ENCODE measurements around the gene BCO2. TPM values are rescaled to one million over a fixed set of nuclear protein-coding genes. Genes with fewer than 3 reads are reported as not detected.
A peak's percentile ranks its signal among the peaks of the same experiment; 100 is the strongest.

Gene BCO2
- 0.70 TPM for polyA plus RNA-seq (2013, experiment 1 of 2)
- not detected for polyA plus RNA-seq (2013, experiment 2 of 2)

GRCh38 chr11:112174789-112175598 lies at the start of gene BCO2:
Gene BCO2 (plus strand): TSS chr11:112175512. CDS start chr11:112175602, 90 bp downstream.
- Histone ChIP-seq H3K9me3 (ENCODE audit: insufficient read depth, low read depth, low read length) (no peaks in the 10 kb centered on the region), H3K4me1 (ENCODE audit: insufficient read depth, low read length) (no peaks in the 10 kb centered on the region), H3K36me3 (ENCODE audit: insufficient read depth, low read length) (no peaks in the 10 kb centered on the region), H3K27ac (ENCODE audit: low read depth, low read length) (no peak within 1 kb of the TSS), H3K27me3 (ENCODE audit: insufficient read depth, low read length) (0 out of 2 replicates have a peak, but pooled peaks cover 2% of the 10 kb centered on the region), H3K9ac (ENCODE audit: low read depth, low read length) (no peak within 1 kb of the TSS), H3K4me3 (ENCODE audit: low read length) (peak within 1 kb of the TSS; percentile 42)
- WGBS, result 5% methylated on average over 11 of the region's 11 CpGs

GRCh38 chr11:112127056-112127455 lies 48.3 kb upstream of the BCO2 start:
- WGBS, result 94% methylated on average over 2 of the region's 2 CpGs
- H3K27me3 ChIP-seq (ENCODE audit: insufficient read depth, low read length), result no peaks in the 10 kb centered on the region
- no peak overlapping the region for H3K27ac ChIP-seq (ENCODE audit: low read depth, low read length)
- H3K4me3 ChIP-seq (ENCODE audit: low read length), result no peak overlapping the region
- H3K36me3 ChIP-seq (ENCODE audit: insufficient read depth, low read length), result no peaks in the 10 kb centered on the region
- H3K4me1 ChIP-seq (ENCODE audit: insufficient read depth, low read length), result no peaks in the 10 kb centered on the region
- no peak overlapping the region for H3K9ac ChIP-seq (ENCODE audit: low read depth, low read length)
- no peaks in the 10 kb centered on the region for H3K9me3 ChIP-seq (ENCODE audit: insufficient read depth, low read depth, low read length)

GRCh38 chr11:112128483-112129121 lies 46.7 kb upstream of the BCO2 start:
- Histone ChIP-seq H3K4me1 (ENCODE audit: insufficient read depth, low read length) (no peaks in the 10 kb centered on the region), H3K36me3 (ENCODE audit: insufficient read depth, low read length) (no peaks in the 10 kb centered on the region), H3K4me3 (ENCODE audit: low read length) (no peak overlapping the region), H3K9me3 (ENCODE audit: insufficient read depth, low read depth, low read length) (no peaks in the 10 kb centered on the region), H3K27ac (ENCODE audit: low read depth, low read length) (no peak overlapping the region), H3K27me3 (ENCODE audit: insufficient read depth, low read length) (no peaks in the 10 kb centered on the region), H3K9ac (ENCODE audit: low read depth, low read length) (no peak overlapping the region)
- WGBS, result 86% methylated on average over 3 of the region's 3 CpGs

GRCh38 chr11:112129656-112130055 lies 45.7 kb upstream of the BCO2 start:
- Histone ChIP-seq H3K27ac (ENCODE audit: low read depth, low read length) (no peak overlapping the region), H3K36me3 (ENCODE audit: insufficient read depth, low read length) (no peaks in the 10 kb centered on the region), H3K4me3 (ENCODE audit: low read length) (no peak overlapping the region), H3K27me3 (ENCODE audit: insufficient read depth, low read length) (no peaks in the 10 kb centered on the region), H3K9ac (ENCODE audit: low read depth, low read length) (no peak overlapping the region), H3K4me1 (ENCODE audit: insufficient read depth, low read length) (no peaks in the 10 kb centered on the region), H3K9me3 (ENCODE audit: insufficient read depth, low read depth, low read length) (no peaks in the 10 kb centered on the region)
- 90% methylated on average over 5 of the region's 5 CpGs for WGBS

GRCh38 chr11:112132737-112133136 lies 42.6 kb upstream of the BCO2 start:
- Histone ChIP-seq H3K27me3 (ENCODE audit: insufficient read depth, low read length) (no peaks in the 10 kb centered on the region), H3K9me3 (ENCODE audit: insufficient read depth, low read depth, low read length) (no peaks in the 10 kb centered on the region), H3K36me3 (ENCODE audit: insufficient read depth, low read length) (no peaks in the 10 kb centered on the region), H3K9ac (ENCODE audit: low read depth, low read length) (no peak overlapping the region), H3K4me1 (ENCODE audit: insufficient read depth, low read length) (no peaks in the 10 kb centered on the region), H3K27ac (ENCODE audit: low read depth, low read length) (no peak overlapping the region), H3K4me3 (ENCODE audit: low read length) (no peak overlapping the region)
- 75% methylated on average over 2 of the region's 2 CpGs for WGBS

- WGBS, result 94% methylated on average over 2 of the region's 4 CpGs
- H3K27me3 ChIP-seq (ENCODE audit: insufficient read depth, low read length), result no peaks in the 10 kb centered on the region
These were observed 40.8 kb upstream of the BCO2 start for GRCh38 chr11:112134473-112134872.

GRCh38 chr11:112143597-112143996 lies 31.7 kb upstream of the BCO2 start:
- Histone ChIP-seq H3K9me3 (ENCODE audit: insufficient read depth, low read depth, low read length) (no peaks in the 10 kb centered on the region; the same call in 1 of the 2 replicates), H3K4me3 (ENCODE audit: low read length) (no peak overlapping the region), H3K27me3 (ENCODE audit: insufficient read depth, low read length) (no peaks in the 10 kb centered on the region), H3K4me1 (ENCODE audit: insufficient read depth, low read length) (no peaks in the 10 kb centered on the region), H3K27ac (ENCODE audit: low read depth, low read length) (no peak overlapping the region), H3K36me3 (ENCODE audit: insufficient read depth, low read length) (no peaks in the 10 kb centered on the region), H3K9ac (ENCODE audit: low read depth, low read length) (no peak overlapping the region)
- WGBS, result 96% methylated on average over 3 of the region's 3 CpGs

More at GRCh38 chr11:112134473-112134872, 40.8 kb upstream of the BCO2 start:
- Histone ChIP-seq H3K9ac (ENCODE audit: low read depth, low read length) (no peak overlapping the region), H3K4me3 (ENCODE audit: low read length) (no peak overlapping the region), H3K36me3 (ENCODE audit: insufficient read depth, low read length) (no peaks in the 10 kb centered on the region), H3K9me3 (ENCODE audit: insufficient read depth, low read depth, low read length) (no peaks in the 10 kb centered on the region), H3K27ac (ENCODE audit: low read depth, low read length) (no peak overlapping the region), H3K4me1 (ENCODE audit: insufficient read depth, low read length) (no peaks in the 10 kb centered on the region)

GRCh38 chr11:112150517-112150916 lies 24.8 kb upstream of the BCO2 start:
- Histone ChIP-seq H3K27me3 (ENCODE audit: insufficient read depth, low read length) (no peaks in the 10 kb centered on the region), H3K4me3 (ENCODE audit: low read length) (no peak overlapping the region), H3K9me3 (ENCODE audit: insufficient read depth, low read depth, low read length) (no peaks in the 10 kb centered on the region), H3K4me1 (ENCODE audit: insufficient read depth, low read length) (no peaks in the 10 kb centered on the region), H3K27ac (ENCODE audit: low read depth, low read length) (no peak overlapping the region), H3K9ac (ENCODE audit: low read depth, low read length) (no peak overlapping the region), H3K36me3 (ENCODE audit: insufficient read depth, low read length) (no peaks in the 10 kb centered on the region)
- 88% methylated on average over 5 of the region's 5 CpGs for WGBS

GRCh38 chr11:112156153-112156955 lies 19.0 kb upstream of the BCO2 start:
- Histone ChIP-seq H3K9ac (ENCODE audit: low read depth, low read length) (no peak overlapping the region), H3K27ac (ENCODE audit: low read depth, low read length) (no peak overlapping the region), H3K27me3 (ENCODE audit: insufficient read depth, low read length) (no peaks in the 10 kb centered on the region), H3K9me3 (ENCODE audit: insufficient read depth, low read depth, low read length) (no peaks in the 10 kb centered on the region), H3K36me3 (ENCODE audit: insufficient read depth, low read length) (no peaks in the 10 kb centered on the region), H3K4me1 (ENCODE audit: insufficient read depth, low read length) (no peaks in the 10 kb centered on the region), H3K4me3 (ENCODE audit: low read length) (no peak overlapping the region)
- 97% methylated on average over 4 of the region's 5 CpGs for WGBS

GRCh38 chr11:112156956-112157766 lies 18.2 kb upstream of the BCO2 start:
- Histone ChIP-seq H3K36me3 (ENCODE audit: insufficient read depth, low read length) (no peaks in the 10 kb centered on the region), H3K4me1 (ENCODE audit: insufficient read depth, low read length) (no peaks in the 10 kb centered on the region), H3K9me3 (ENCODE audit: insufficient read depth, low read depth, low read length) (no peaks in the 10 kb centered on the region), H3K27me3 (ENCODE audit: insufficient read depth, low read length) (no peaks in the 10 kb centered on the region), H3K27ac (ENCODE audit: low read depth, low read length) (no peak overlapping the region), H3K9ac (ENCODE audit: low read depth, low read length) (no peak overlapping the region), H3K4me3 (ENCODE audit: low read length) (no peak overlapping the region)
- 91% methylated on average over 4 of the region's 4 CpGs for WGBS

Measured in HUES64 (cell line).